Cortex of kidney (tissue), 1 donor: ENCODE measurements around the gene STAT1.

Source experiments
- DNase-seq: peaks from one replicate; lab custom pipeline; 2025; lab: John Stamatoyannopoulos, UW

STAT1 gene

GRCh38 chr2:190959911-190960788, 53.8 kb downstream of the STAT1 start:
- no peak for DNase-seq

- no peak for DNase-seq
Measured at GRCh38 chr2:190953257-190953656, 60.7 kb downstream of the STAT1 start.

GRCh38 chr2:190950566-190950991, 63.4 kb downstream of the STAT1 start:
- no peak for DNase-seq

GRCh38 chr2:190948671-190949070, 65.3 kb downstream of the STAT1 start:
- no peak for DNase-seq

- no peak for DNase-seq
Measured at GRCh38 chr2:190947711-190948251, 66.2 kb downstream of the STAT1 start.

GRCh38 chr2:190947141-190947540, 66.8 kb downstream of the STAT1 start:
- DNase-seq, result no peak

GRCh38 chr2:190943706-190944105, 70.3 kb downstream of the STAT1 start:
- DNase-seq, result no peak

GRCh38 chr2:190942697-190943096, 71.3 kb downstream of the STAT1 start:
- no peak for DNase-seq

- no peak for DNase-seq
Measured at GRCh38 chr2:190941571-190941970, 72.4 kb downstream of the STAT1 start.

GRCh38 chr2:190940454-190940853, 73.5 kb downstream of the STAT1 start:
- no peak for DNase-seq

GRCh38 chr2:190938771-190939335, 75.1 kb downstream of the STAT1 start:
- no peak for DNase-seq

GRCh38 chr2:190935054-190935453, 78.9 kb downstream of the STAT1 start:
- no peak for DNase-seq

- no peak for DNase-seq
Measured at GRCh38 chr2:190933361-190933760, 80.6 kb downstream of the STAT1 start.

- DNase-seq, result no peak
Measured at GRCh38 chr2:190932514-190932913, 81.5 kb downstream of the STAT1 start.

GRCh38 chr2:190930411-190930810, 83.6 kb downstream of the STAT1 start:
- no peak for DNase-seq

GRCh38 chr2:190929919-190930318, 84.1 kb downstream of the STAT1 start:
- DNase-seq, result no peak

GRCh38 chr2:190927301-190927700, 86.7 kb downstream of the STAT1 start:
- no peak for DNase-seq

GRCh38 chr2:190922376-190922775, 91.6 kb downstream of the STAT1 start:
- DNase-seq, result no peak

- no peak for DNase-seq
Measured at GRCh38 chr2:190920085-190920484, 93.9 kb downstream of the STAT1 start.
